Activated CD8-positive, alpha-beta T cell treated with anti-CD3 and anti-CD28 coated beads for 36 hours (primary cell): Measurements from ENCODE around the gene TFAP2E. TPM values are rescaled to one million over a fixed set of nuclear protein-coding genes. Genes with fewer than 3 reads are reported as not detected.

ENCODE experiments used
- ATAC-seq: fragments of 200-7000 bp; cut with Tn5 transposase; one replicate; pipeline ENCODE4 v1.10.0; 2021; ENCODE audit warnings: mild to moderate bottlenecking, moderate library complexity
- CTCF ChIA-PET: fragments of 350-600 bp; sonication (Branson Sonifier 250); formaldehyde crosslinking; loops from one replicate; lab custom pipeline; 2021; ENCODE audit warnings: antibody characterized with exemption; lab: Charles Lee
- POLR2A ChIA-PET: fragments of 350-600 bp; sonication (Branson Sonifier 250); formaldehyde crosslinking; loops from one replicate; lab custom pipeline; 2021; ENCODE audit warnings: antibody characterized with exemption; lab: Charles Lee
- DNase-seq: peaks from one replicate; pipeline ENCODE4 v3.0.0-alpha.2; 2020
- H3K27ac Mint-ChIP-seq: one replicate; pipeline ENCODE4 v1.8.0; 2021; ENCODE audit warnings: mild to moderate bottlenecking, mixed read lengths
- H3K27me3 Mint-ChIP-seq: one replicate; pipeline ENCODE4 v1.8.0; 2021; ENCODE audit warnings: mixed read lengths
- H3K36me3 Mint-ChIP-seq: one replicate; pipeline ENCODE4 v1.8.0; 2021; ENCODE audit warnings: low read depth, mixed read lengths
- H3K4me1 Mint-ChIP-seq: one replicate; pipeline ENCODE4 v1.8.0; 2021; ENCODE audit warnings: low read depth, mixed read lengths
- H3K4me3 Mint-ChIP-seq: one replicate; pipeline ENCODE4 v1.8.0; 2021; ENCODE audit warnings: mild to moderate bottlenecking, moderate library complexity, mixed read lengths
- H3K9me3 Mint-ChIP-seq: one replicate; pipeline ENCODE4 v1.8.0; 2021; ENCODE audit warnings: mixed read lengths
- CTCF ChIP-seq: fragments of 200-600 bp; IDR thresholded peaks from one replicate; pipeline ENCODE4 v1.8.0; 2022; ENCODE audit warnings: antibody characterized with exemption, mild to moderate bottlenecking
- intact Hi-C: fragments of 100-400 bp; cut with micrococcal nuclease; formaldehyde crosslinking; loops from one replicate; pipeline ENCODE4 v1.10.0; 2022
- total RNA-seq, 2 experiments: library from RNA; stranded (reverse); gene quantifications; one replicate each; pipeline ENCODE4 v1.2.3, GENCODE V29; 2021

Gene TFAP2E
- total RNA-seq, 2 experiments from 2014 or later, result 0.56 to 0.58 TPM

DNA sequence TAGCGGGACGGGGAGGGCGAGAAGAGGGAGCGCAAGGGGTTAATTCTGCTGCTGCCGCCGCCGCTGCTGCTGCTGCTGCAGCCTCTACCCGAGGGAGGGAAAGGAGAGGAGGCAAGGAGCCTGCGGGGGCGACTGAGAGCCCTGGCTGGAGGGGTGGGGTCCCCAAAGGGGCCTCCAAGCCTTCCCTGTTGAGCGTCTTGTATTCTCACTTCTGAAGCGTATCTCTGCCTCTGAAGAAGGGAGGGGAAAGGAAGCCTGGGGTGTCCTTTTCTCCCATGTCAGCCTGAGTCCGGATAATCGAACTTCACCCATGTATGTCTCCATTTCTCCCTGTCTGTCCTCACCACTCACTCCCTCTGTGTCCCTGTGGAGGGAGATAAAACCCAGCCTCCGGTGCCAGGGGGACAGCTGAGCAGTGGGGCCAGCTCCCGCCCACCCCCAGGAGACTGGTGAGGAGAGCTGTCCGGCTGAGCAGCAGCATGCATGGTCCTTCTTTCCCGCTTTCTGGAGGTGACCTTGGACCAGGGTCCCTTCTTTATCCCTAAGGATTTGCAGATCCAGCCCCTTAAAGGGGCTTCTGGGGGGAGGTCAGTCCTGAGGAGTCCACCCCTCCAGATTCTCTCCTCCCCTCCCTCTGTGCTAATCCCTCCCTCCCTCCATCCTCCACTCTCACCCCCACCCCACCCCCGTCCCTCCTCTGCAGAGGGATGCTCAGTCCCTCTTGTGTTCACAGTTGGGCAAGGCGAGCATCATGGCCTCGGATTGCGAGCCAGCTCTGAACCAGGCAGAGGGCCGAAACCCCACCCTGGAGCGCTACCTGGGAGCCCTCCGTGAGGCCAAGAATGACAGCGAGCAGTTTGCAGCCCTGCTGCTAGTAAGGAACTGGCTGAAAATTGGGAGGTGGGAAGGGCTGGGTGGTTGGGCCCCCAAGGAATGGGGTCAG, 14.5 kb upstream of the TFAP2E start:
- peaks cover 42% of the 10 kb centered on the region for H3K4me1 Mint-ChIP-seq

DNA sequence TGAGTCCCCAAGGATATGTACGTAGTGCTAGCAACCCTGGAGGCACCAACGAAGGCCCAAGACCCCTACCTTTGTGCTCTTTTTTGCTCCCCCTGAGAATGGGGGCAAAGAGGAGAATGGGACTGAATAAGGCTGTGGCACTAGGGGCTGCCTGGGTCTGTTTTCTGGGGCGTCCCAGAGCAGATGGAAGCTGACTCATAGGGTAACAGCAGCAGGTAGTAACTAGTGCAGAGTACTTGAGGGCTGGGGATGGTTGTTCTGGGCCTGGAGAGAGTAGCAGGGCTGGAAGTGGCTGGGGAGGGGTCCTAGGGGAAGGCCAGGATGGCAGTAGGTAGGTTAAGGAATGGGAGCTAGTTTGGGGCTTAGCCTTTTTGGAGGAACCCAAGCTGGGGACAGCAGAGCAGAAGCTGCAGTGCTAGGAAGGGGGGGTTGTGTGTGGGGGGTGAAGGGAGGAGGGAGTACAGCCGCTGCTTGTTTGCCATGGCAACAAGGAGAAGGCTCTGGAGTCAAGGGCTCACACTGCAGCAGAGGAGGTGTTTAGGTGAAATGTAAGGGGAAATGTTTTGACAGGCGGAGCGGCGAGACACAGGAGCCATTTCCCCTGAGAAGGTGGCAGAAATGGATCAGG, 13.7 kb upstream of the TFAP2E start:
- H3K4me1 Mint-ChIP-seq, result peaks cover 43% of the 10 kb centered on the region
- peak overlapping the region; percentile 30 for H3K27ac Mint-ChIP-seq
- no peak for ATAC-seq
- intact Hi-C loops, result loop anchor here (10.0 kb wide), 1 partner anchor 365 kb away; the partner anchor contains the start of gene SFPQ
- peak overlapping the region; percentile 92 for H3K4me3 Mint-ChIP-seq
- peaks cover 2% of the 10 kb centered on the region for H3K36me3 Mint-ChIP-seq
- POLR2A ChIA-PET, result interaction anchor here (0.8 kb wide), 1 partner anchor 12 kb away, joined by 3 read pairs; no protein-coding TSS in a partner anchor
- H3K27me3 Mint-ChIP-seq, result no peaks in the 10 kb centered on the region
- no peak for TF ChIP-seq CTCF
- no peaks in the 10 kb centered on the region for H3K9me3 Mint-ChIP-seq
- CTCF ChIA-PET, result interaction anchor here (0.6 to 4.9 kb wide), 5 partner anchors 9 to 167 kb away, joined by 3 to 44 read pairs (median 4); no protein-coding TSS in a partner anchor
- no peak for DNase-seq

More for the DNA sequence above, 14.5 kb upstream of the TFAP2E start:
- no peak for TF ChIP-seq CTCF
- H3K36me3 Mint-ChIP-seq, result peaks cover 2% of the 10 kb centered on the region
- POLR2A ChIA-PET, result interaction anchor here (0.7 to 2.8 kb wide), 6 partner anchors 16 to 366 kb away, joined by 3 to 10 read pairs (median 6); partner anchors contain the start of gene SFPQ
- H3K27me3 Mint-ChIP-seq, result no peaks in the 10 kb centered on the region
- intact Hi-C loops, result loop anchor here (10.0 kb wide), 1 partner anchor 364 kb away; the partner anchor contains the start of gene SFPQ
- CTCF ChIA-PET, result interaction anchor here (0.6 to 4.9 kb wide), 6 partner anchors 10 to 156 kb away, joined by 3 to 44 read pairs (median 4); no protein-coding TSS in a partner anchor
- H3K27ac Mint-ChIP-seq, result peak overlapping the region; percentile 96
- DNase-seq, result peak; percentile 38
- H3K9me3 Mint-ChIP-seq, result no peaks in the 10 kb centered on the region
- peak overlapping the region; percentile 92 for H3K4me3 Mint-ChIP-seq
- ATAC-seq, result no peak

GRCh38 chr1:35560256-35561225, 12.6 kb upstream of the TFAP2E start:
- ATAC-seq (no peak), DNase-seq (no peak)
- peaks cover 38% of the 10 kb centered on the region for H3K4me1 Mint-ChIP-seq
- H3K27ac Mint-ChIP-seq, result no peak overlapping the region
- no peak overlapping the region for H3K4me3 Mint-ChIP-seq
- peaks cover 4% of the 10 kb centered on the region for H3K36me3 Mint-ChIP-seq
- no peak for TF ChIP-seq CTCF
- H3K27me3 Mint-ChIP-seq, result no peaks in the 10 kb centered on the region
- intact Hi-C loops, result loop anchor here (5.0 kb wide), 1 partner anchor 108 kb away; no protein-coding TSS in a partner anchor
- no peaks in the 10 kb centered on the region for H3K9me3 Mint-ChIP-seq
- CTCF ChIA-PET, result interaction anchor here (1.1 to 4.9 kb wide), 3 partner anchors 109 to 166 kb away, joined by 3 to 44 read pairs (median 4); no protein-coding TSS in a partner anchor
- POLR2A ChIA-PET, result no interaction called here

DNA sequence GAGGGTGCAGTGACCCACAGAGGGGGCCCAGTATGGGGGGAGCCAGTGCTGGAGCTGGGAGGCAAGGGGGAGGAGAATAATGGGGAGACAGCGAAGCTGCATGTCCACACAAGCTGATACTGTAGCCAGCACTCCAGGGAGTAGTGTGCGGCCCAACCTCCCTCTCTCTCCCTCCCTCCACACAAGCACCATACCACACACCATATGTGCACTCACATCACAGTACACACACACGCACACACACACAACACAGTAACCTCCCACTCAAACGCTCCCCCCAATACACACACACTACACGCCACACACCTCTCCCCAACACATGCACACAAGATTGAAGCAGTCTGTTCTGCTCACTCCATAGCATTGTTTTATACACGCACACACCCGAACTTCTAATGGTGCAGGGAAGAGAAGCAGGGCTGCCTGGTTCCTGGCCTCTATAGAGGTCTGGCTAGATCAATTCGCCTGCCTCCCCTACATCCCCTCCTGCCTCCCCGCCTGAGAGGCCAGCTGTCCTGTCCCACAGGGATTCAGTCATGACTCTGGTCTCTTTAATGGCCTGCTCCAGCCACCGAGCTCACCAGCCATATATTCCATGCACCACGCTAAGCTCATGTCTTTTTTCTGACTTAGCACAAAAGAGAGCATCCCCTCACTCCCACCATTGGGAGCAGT, 11.7 kb upstream of the TFAP2E start:
- Mint-ChIP-seq H3K27ac (no peak overlapping the region), H3K4me3 (no peak overlapping the region), H3K36me3 (peaks cover 5% of the 10 kb centered on the region), H3K9me3 (no peaks in the 10 kb centered on the region), H3K4me1 (peaks cover 29% of the 10 kb centered on the region), H3K27me3 (no peaks in the 10 kb centered on the region)
- no peak for TF ChIP-seq CTCF
- DNase-seq (no peak), ATAC-seq (no peak)
- CTCF ChIA-PET, result interaction anchor here (1.2 to 4.9 kb wide), 2 partner anchors 110 to 163 kb away, joined by 4 to 44 read pairs; no protein-coding TSS in a partner anchor
- POLR2A ChIA-PET, result interaction anchor here (1.4 kb wide), 1 partner anchor 107 kb away, joined by 5 read pairs; no protein-coding TSS in a partner anchor
- intact Hi-C loops, result loop anchor here (5.0 kb wide), 1 partner anchor 109 kb away; no protein-coding TSS in a partner anchor
